ENCODE data around the gene MFSD12.

Gene MFSD12

DNA sequence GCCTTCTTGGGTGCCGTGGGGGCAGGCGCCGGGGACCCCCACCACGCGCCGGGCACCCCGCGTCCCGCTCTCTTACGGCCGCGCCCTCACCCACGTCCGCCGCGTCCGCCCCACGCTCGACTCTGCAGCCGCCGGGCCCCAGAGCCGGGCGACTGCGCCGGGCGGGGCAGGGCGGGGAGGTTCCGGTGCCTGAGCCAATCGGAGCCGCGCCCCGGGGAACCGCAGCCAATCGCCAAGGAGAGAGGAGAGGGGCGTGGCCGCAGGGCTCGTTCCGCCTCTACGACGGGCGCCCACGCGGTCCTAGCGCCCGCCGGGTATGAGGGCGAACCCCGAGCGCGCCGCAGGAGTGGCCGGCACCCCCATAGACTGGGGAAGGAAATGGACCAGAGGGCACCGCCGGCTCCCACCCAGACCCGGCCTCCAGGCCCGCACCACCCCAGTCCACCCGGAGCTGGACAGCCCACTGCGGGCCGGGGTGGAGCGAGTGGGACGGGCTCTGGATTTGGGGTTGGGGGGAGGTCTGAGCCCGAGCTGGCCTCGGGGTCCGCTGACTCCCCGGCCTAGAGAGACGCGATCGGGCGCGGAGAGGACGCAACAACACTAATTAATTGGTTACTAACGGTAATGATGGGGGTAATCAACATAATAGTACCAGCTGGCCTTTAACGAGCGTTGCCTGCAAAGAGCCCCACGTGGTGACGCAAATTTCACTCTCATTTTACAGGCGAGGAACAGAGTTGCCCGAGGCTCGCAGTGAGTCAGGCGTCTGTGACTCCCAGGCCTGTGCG lies at the start of gene MFSD12:
MFSD12 (minus strand) TSS at position 126 of the 788 bp plus-strand sequence. CDS start 183 bp downstream, outside the sequence.
- DNase-seq = peak; percentile 90
- TF ChIP-seq, protein P1, sequence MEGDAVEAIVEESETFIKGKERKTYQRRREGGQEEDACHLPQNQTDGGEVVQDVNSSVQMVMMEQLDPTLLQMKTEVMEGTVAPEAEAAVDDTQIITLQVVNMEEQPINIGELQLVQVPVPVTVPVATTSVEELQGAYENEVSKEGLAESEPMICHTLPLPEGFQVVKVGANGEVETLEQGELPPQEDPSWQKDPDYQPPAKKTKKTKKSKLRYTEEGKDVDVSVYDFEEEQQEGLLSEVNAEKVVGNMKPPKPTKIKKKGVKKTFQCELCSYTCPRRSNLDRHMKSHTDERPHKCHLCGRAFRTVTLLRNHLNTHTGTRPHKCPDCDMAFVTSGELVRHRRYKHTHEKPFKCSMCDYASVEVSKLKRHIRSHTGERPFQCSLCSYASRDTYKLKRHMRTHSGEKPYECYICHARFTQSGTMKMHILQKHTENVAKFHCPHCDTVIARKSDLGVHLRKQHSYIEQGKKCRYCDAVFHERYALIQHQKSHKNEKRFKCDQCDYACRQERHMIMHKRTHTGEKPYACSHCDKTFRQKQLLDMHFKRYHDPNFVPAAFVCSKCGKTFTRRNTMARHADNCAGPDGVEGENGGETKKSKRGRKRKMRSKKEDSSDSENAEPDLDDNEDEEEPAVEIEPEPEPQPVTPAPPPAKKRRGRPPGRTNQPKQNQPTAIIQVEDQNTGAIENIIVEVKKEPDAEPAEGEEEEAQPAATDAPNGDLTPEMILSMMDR (IDR thresholded peaks at IDR 0.05; ENCODE audit: low read depth, low read length, missing control alignments) = no peak
- in situ Hi-C loops (cut with HindIII; ENCODE audit: low pct_ligation_motif_present, low sequenced_read_pairs) = no loop called here
- Histone ChIP-seq H3K27ac (peak within 1 kb of the TSS; percentile 80), H3K36me3 (replicated peaks) (no peaks in the 10 kb centered on the region), H3K27me3 (replicated peaks) (no peaks in the 10 kb centered on the region), H3K4me3 (ENCODE audit: low read depth, low read length) (peak within 1 kb of the TSS; percentile 83)

DNA sequence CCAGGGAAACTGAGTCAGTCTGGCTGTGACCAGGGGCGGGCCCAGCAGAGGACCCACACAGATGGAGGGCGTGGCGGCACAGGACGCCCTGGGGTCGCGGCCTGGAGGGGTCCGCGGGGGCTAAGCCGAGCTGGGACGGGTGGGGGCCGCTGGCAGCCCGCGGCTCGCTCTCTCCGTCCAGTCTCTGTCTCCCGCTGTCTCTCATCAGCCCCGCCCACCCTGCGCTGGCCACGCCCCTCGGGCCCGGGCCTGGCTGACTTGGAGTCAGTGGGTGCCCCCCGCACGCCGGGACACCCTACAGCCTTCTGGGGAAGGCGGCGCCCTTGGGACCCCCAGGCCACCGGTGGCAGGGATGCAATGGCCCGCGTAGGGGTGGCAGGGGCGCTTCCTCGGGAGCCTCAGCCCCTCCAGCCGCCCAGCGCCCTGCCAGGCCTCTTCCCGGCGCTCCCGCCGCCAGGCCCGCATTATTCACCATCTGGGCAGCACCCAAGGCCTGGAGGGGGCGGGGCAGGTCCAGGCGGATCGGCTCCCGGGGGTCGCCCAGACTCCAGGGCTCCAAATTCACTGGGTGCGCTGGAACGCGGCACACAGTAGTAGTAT lies 49.4 kb upstream of the MFSD12 start, which contains the start of gene TBXA2R:
TBXA2R (minus strand) TSS at position 186 of the 600 bp plus-strand sequence. CDS start 6,241 bp downstream, outside the sequence.
- Histone ChIP-seq H3K27me3 (replicated peaks) (no peaks in the 10 kb centered on the region), H3K36me3 (replicated peaks) (peaks cover 11% of the 10 kb centered on the region), H3K27ac (peak within 1 kb of the TSS; percentile 55), H3K4me3 (ENCODE audit: low read depth, low read length) (peak within 1 kb of the TSS; percentile 61)
- TF ChIP-seq, protein P1 (IDR thresholded peaks at IDR 0.05; ENCODE audit: low read depth, low read length, missing control alignments) = no peak
- DNase-seq = peak; percentile 57
- in situ Hi-C loops (cut with HindIII; ENCODE audit: low pct_ligation_motif_present, low sequenced_read_pairs) = no loop called here

DNA sequence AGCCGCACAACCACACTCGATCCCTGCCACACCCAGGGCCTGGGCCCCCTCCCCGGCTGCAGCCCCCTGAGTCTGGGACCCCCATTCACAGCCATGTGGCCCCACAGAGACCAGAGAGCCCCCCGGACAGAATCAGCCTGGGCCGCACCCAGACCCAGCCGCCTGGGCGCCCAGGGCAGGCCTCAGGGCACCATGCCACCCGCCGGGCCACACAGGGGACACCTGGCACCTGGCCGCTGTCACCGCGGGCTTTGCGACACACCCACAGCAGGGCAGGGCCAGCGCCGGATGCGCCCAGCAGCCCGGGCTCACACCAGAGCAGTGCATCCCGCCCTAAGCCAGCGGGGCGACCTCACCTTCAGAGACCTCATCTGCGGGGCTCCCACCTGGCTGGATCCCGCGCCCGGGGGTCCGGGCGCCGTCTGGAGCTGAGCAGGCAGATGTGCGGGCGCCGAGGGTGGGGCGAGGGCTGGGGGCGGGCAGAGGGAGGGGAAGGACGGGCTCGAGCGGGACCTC lies 48.8 kb upstream of the MFSD12 start:
- H3K36me3 ChIP-seq (replicated peaks) = peaks cover 5% of the 10 kb centered on the region
- peak overlapping the region; percentile 61 for H3K4me3 ChIP-seq (ENCODE audit: low read depth, low read length)
- no peaks in the 10 kb centered on the region for H3K27me3 ChIP-seq (replicated peaks)
- in situ Hi-C loops (cut with HindIII; ENCODE audit: low pct_ligation_motif_present, low sequenced_read_pairs) = no loop called here
- DNase-seq = no peak
- no peak overlapping the region for H3K27ac ChIP-seq
- TF ChIP-seq, protein P1 (IDR thresholded peaks at IDR 0.05; ENCODE audit: low read depth, low read length, missing control alignments) = no peak

DNA sequence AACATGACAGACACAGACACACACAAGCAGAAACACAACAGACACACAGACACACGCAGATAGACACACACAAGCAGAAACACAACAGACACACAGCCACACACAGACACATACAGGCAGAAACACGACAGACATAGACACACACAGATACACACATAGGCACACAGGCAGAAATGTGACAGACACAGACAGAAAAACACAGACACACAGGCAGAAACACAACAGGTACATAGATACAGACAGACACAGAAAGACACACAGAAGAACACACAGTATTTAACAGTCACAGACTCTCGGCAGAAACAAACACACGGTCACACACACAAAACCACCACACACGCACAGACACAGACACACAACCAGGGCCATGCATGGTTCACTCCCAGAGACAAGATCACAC lies 48.4 kb upstream of the MFSD12 start:
- Histone ChIP-seq H3K4me3 (ENCODE audit: low read depth, low read length) (peak overlapping the region; percentile 61), H3K36me3 (replicated peaks) (peaks cover under 1% of the 10 kb centered on the region), H3K27ac (no peak overlapping the region), H3K27me3 (replicated peaks) (no peaks in the 10 kb centered on the region)
- in situ Hi-C loops (cut with HindIII; ENCODE audit: low pct_ligation_motif_present, low sequenced_read_pairs) = no loop called here
- TF ChIP-seq, protein P1 (IDR thresholded peaks at IDR 0.05; ENCODE audit: low read depth, low read length, missing control alignments) = no peak
- no peak for DNase-seq

DNA sequence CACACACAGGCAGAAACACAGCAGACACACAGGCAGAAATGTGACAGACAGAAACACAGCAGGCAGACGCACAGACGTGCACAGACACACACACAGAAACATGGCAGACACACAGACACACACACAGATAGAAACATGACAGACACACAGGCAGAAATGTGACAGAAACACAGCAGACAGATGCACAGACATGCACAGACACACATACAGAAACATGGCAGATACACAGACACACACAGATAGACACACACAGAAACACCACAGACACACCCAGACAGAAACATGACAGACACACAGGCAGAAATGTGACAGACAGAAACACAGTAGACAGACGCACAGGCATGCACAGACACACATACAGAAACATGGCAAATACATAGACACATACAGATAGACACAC lies 48.0 kb upstream of the MFSD12 start:
- Histone ChIP-seq H3K36me3 (replicated peaks) (peaks cover 2% of the 10 kb centered on the region), H3K4me3 (ENCODE audit: low read depth, low read length) (peak overlapping the region; percentile 61), H3K27ac (no peak overlapping the region), H3K27me3 (replicated peaks) (no peaks in the 10 kb centered on the region)
- in situ Hi-C loops (cut with HindIII; ENCODE audit: low pct_ligation_motif_present, low sequenced_read_pairs) = no loop called here
- no peak for DNase-seq
- TF ChIP-seq, protein P1 (IDR thresholded peaks at IDR 0.05; ENCODE audit: low read depth, low read length, missing control alignments) = no peak
